A549 treated with GW870086 at 1 μM for 4 hours (cell line): Measurements from ENCODE around the gene AGFG1. TPM values are rescaled to one million over a fixed set of nuclear protein-coding genes. Genes with fewer than 3 reads are reported as not detected.

Source experiments
- total RNA-seq: library from RNA; stranded (reverse); fragments of 200-300 nt; extraction: Qiagen RNA extraction; gene quantifications from 5 replicates; pipeline ENCODE4 v1.2.3, GENCODE V29; 2022; ENCODE audit warnings: low read depth

The AGFG1 gene
- total RNA-seq = 94.3 to 131 TPM (median 123 TPM) in 5 replicates

GRCh38 chr2:227471924-227472264 is at the start of gene AGFG1:
Gene AGFG1 (plus strand): TSS chr2:227472156. CDS start chr2:227472422, 266 bp downstream.

GRCh38 chr2:227598835-227599503 is 127.0 kb downstream of the AGFG1 start, which contains the start of gene SCYGR2:
Gene SCYGR2 (plus strand): TSS chr2:227598893. CDS start chr2:227598893, 0 bp downstream.

Other genes with a start within 250 kb of the AGFG1 start
- 103 to 109 TPM (median 108 TPM) in 5 replicates for gene MFF, start 146.9 kb upstream of the AGFG1 start, total RNA-seq
- 6.9 to 9.9 TPM (median 8.3 TPM) in 5 replicates for gene TM4SF20, start 92.8 kb upstream of the AGFG1 start, total RNA-seq
- not detected in 5 replicates for gene SCYGR1, start 84.2 kb upstream of the AGFG1 start, total RNA-seq
- gene SCYGR2, start 126.7 kb downstream of the AGFG1 start, total RNA-seq = not detected in 5 replicates
- gene SCYGR3, start 142.7 kb downstream of the AGFG1 start, total RNA-seq = not detected in 5 replicates
- gene SCYGR4, start 145.3 kb downstream of the AGFG1 start, total RNA-seq = not detected in 5 replicates
- gene SCYGR5, start 194.6 kb downstream of the AGFG1 start, total RNA-seq = not detected in 5 replicates
- gene SLC19A3, start 245.9 kb downstream of the AGFG1 start, total RNA-seq = 1.6 to 2.6 TPM (median 2.3 TPM) in 5 replicates